Measurements from ENCODE around the gene SYNM. TPM values are rescaled to one million over a fixed set of nuclear protein-coding genes. Genes with fewer than 3 reads are reported as not detected.

Gene SYNM
- total RNA-seq, 1 experiment from 2014 or later: 7.3 TPM

DNA sequence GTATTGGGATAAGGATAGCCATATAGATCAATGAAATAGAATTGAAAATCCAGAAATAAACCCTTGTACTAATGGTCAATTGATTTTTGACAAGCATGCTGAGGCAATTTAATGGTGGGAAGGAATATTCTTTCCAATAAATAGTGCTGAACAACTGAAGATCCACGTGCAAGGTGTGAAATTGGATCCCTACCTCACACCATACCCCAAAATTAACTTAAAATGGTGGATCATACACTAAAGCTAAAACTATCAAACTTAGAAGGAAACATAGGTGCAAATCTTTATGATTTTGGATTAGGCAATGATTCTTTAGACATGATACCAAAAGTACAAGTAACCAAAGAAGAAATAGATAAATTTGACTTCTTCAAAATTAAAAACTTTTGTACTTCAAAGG is 22.1 kb upstream of the SYNM start:
- in situ Hi-C loops (cut with HindIII; ENCODE audit: low pct_unique_long_range_greater_than_20kb, low sequenced_read_pairs): no loop called here
- no peak for DNase-seq (ENCODE audit: low read depth)

DNA sequence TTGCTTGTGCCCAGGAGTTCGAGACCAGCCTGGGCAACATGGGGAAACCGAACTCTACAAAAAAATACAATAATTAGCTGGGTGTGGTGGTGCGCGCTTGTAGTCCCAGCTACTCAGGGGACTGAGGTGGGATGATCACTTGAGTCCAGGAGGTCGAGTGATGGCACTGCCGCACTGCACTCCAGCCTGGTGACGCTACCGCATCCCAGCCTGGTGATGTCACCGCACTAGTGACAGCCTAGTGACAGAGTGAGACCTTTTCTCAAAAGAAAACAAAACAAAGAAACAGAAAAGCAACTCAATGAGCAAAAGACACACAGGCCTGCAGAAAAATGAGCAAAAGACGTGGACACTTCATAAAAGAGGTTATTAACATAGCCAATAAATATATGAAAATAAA is 19.9 kb upstream of the SYNM start:
- in situ Hi-C loops (cut with HindIII; ENCODE audit: low pct_unique_long_range_greater_than_20kb, low sequenced_read_pairs): no loop called here
- no peak for DNase-seq (ENCODE audit: low read depth)

DNA sequence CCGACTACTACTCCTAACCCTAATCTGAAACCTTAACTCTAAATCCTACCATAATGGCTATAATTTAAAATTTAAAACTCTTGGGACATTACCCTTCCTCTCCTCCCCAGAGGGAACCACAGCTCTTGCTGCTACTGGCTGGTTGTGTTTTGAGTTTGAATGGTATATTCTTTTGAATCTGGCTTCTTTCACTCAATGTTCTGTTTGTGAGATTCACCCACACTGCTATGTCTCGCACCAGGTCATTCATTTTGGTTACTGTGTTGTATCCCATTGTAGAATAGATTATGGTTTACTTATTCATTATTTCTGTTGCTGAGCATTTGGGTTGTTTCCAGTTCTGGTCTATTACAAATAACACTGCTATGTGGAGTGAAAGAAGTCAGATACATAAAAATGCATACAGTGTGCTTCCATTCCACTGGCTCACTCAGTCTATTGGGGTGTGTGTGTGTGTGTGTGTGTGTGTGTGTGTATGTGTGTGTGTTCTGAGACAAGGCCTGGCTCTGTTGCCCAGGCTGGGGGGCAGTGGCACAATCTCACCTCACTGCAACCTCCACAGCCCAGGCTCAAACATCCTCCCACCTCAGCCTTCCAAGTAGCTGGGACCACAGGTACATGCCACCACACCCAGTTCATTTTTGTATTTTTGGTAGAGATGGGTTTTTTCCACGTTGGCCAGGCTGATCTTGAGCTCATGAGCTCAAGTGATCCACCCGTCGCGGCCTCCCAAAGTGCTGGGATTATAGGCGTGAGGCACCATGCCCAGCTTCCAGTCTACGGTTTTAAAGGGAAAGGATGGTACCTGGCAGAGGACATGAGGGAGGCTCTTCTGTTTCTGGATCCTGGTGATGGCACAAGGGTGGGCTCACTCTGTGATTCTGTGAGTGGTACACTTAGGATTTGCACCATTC is 19.2 kb upstream of the SYNM start:
- DNase-seq (ENCODE audit: low read depth): no peak
- in situ Hi-C loops (cut with HindIII; ENCODE audit: low pct_unique_long_range_greater_than_20kb, low sequenced_read_pairs): no loop called here

DNA sequence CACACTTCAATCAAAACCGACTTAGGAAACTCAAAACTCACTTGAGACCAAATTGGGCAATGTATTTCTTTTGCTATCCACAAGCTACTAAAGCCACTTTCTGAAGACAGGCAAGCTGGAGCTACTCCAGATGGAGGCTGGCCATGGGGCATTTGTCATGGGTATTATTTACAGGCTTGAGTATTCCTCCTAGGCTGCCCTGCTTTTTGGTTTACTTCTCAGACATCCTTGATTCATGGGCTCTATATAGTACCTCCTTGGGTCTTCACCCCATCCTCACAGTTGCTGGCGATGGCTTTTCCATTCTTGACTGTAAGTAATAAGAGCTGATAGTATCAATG is 18.6 kb upstream of the SYNM start:
- DNase-seq (ENCODE audit: low read depth): no peak
- in situ Hi-C loops (cut with HindIII; ENCODE audit: low pct_unique_long_range_greater_than_20kb, low sequenced_read_pairs): no loop called here

DNA sequence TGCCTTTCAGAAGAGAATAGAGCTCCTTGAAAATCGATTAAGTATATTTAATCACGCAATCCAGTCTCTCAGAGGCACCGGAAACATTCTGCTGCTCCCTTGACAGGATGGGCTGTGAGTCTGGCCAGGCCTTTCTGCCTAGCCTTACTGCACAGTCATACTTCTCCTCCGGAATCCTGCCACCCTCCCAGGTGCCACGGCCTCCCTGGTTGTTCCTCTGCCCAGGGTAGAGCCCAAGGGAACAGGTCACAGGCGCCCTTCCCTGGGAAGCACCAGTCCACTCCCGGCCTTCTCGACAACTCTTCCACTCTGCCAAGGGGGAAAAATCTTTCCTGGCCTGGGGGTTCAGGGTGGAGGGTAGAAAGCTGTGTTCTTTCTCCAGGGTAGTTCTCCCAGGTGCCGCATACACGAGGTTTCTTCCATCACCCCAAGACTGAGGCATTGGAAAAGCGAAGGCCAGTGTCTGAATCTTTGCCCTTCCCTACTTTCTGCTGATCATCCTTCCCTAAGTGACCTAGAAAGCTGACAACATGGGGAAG is 17.4 kb upstream of the SYNM start:
- in situ Hi-C loops (cut with HindIII; ENCODE audit: low pct_unique_long_range_greater_than_20kb, low sequenced_read_pairs): no loop called here
- no peak for DNase-seq (ENCODE audit: low read depth)

DNA sequence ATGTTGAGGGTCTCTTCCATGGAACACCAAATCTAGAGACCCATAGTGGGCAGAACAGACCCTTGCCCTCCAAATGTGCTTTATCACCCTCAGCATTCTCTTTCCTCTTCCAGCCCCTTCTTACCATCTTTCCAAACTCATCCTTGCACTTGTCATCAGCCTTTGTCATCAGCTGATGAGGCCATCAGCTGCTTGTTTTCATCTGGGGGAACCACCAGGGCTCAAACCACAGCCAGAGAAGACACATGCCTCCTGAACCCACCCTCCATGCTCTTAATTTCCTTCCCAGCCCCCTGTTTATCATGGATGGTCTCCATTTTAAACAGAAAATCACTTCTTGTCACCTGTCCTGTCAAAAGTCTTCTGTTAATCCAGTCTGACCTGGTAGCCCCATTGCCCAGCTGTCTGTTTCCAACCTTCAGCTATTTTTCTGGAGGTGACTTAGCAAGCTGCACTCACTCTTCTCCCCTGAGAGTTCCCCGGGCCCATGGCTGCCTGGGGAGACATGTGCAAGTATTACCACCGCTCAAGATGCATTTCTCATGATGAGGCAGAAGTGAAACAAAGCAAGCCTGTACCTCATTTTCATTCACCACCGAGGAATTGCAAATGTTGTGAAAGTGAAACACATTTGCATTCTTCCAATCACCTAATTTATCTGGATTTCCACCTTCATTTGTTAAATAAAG is 14.7 kb upstream of the SYNM start:
- in situ Hi-C loops (cut with HindIII; ENCODE audit: low pct_unique_long_range_greater_than_20kb, low sequenced_read_pairs): no loop called here
- no peak for DNase-seq (ENCODE audit: low read depth)

DNA sequence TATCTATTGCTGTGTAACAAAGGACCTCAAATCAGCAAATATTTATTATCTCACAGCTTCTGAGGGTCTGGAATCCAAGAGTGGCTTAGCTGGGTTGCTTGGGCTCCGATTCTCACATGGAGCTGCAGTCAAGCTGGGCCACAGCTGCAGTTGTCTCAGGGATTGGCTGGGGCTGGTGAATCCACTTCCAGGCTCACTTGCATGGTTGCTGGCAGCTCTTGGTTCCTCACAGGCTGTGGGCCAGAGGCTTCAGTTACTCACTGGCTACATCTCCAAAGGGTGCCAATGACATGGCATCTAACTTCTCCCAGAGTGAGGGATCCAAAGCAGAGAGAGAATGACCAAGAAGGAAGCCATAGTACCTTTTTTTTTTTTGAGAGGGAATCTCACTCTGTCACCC is 13.9 kb upstream of the SYNM start:
- DNase-seq (ENCODE audit: low read depth): no peak
- in situ Hi-C loops (cut with HindIII; ENCODE audit: low pct_unique_long_range_greater_than_20kb, low sequenced_read_pairs): no loop called here

DNA sequence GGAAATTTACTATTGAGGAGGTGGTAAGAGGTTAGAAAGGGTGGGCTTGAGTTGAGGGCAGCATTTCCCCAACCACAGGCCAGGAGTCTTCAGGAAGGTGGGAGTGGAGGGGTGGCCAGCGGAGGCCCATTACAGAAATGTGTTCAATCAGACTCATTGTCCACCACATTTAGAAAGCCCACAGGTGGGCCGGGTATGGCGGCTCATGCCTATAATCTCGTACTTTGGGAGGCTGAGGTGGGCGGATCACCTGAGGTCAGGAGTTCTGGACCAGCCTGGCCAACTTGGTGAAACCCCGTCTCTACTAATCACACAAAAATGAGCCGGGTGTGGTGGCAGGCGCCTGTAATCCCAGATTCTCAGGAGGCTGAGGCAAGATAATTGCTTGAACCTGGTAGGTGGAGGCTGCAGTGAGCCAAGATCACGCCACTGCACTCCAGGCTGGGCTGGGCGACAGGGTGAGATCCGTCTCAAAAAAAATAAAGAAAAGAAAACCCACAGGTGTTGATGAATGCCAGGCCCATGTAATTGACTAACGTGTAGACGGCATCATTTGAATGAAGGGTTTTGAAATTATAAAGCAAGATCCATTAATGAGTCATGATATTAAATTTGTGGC is 12.2 kb upstream of the SYNM start:
- in situ Hi-C loops (cut with HindIII; ENCODE audit: low pct_unique_long_range_greater_than_20kb, low sequenced_read_pairs): no loop called here
- DNase-seq (ENCODE audit: low read depth): no peak

DNA sequence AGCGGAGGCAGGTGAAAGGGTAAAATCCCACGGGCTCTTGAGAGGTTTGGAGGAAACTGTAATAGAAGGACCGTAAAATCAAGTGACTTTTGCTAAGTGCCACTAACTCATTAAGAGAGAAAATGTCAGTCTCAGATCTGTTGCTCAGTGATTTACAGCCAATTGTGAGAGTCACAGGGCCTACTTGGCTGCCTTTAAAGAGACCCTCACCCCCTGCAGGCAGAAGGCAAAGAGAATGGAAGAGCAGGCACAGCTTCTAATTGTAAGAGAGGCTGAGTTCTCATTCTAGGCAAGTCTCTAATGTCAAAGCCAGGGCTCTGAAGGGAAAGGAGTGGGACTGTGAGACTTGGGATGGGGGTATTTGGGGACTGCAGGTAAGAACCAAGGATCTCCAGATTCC is 9.3 kb upstream of the SYNM start:
- no peak for DNase-seq (ENCODE audit: low read depth)
- in situ Hi-C loops (cut with HindIII; ENCODE audit: low pct_unique_long_range_greater_than_20kb, low sequenced_read_pairs): no loop called here

DNA sequence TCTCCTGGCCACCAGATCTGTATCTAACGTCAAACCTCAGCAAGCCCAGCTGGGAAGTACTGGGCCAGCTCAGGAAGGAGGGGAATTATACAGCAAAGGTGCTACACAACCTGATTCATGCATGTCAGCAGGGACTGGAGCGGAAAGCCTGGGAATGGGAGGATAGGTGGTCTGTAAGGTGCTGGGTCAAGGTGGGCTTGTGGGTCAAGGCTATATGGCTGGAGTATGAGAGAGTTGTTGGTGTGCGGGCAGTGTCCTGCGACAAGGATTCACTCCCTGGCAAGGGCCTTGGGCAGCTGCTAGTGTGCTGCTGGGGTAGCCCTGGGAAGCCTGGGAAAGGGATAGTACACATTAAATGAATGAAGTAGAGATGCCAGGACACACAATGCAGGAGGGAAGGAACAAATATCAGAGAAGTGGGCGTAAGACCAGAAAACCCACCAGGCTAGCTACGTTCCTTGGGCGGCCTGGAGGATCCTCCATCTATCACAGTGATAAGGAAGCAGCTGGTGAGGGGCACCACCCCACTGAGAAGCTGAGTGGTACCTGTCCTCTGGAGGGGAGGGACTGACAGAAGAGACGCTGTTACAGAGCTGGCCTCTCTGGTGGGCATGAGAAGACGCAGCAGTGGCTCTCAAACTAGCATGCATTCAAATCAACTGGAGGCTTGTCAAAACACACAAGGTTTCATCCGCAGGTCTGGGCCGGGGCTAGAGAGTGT is 8.5 kb upstream of the SYNM start:
- no peak for DNase-seq (ENCODE audit: low read depth)
- in situ Hi-C loops (cut with HindIII; ENCODE audit: low pct_unique_long_range_greater_than_20kb, low sequenced_read_pairs): no loop called here

DNA sequence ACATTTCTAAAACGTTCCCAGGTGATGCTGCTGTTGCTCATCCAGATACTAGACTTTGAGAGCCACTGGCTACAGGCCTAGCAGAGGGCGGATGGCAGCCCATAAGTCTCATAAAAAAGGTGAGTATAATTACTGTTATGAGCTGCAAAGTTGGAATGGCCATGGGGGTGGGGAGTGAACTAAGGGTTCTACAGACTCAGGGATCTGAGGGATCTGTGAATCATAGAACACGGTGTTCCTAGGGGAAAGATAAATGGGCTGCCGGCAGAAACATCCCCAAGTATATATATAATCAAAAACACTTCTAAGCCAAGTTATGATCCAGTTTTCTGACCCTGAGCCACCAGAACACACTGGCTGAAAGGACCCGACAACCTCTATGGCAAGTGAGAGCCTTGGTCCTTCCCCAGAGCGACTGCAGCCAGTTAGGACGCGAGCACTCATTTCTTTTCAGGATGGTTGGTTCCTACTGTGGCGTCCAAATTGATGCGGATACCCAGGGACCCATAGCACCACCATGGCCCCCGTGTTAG is 7.9 kb upstream of the SYNM start:
- no peak for DNase-seq (ENCODE audit: low read depth)
- in situ Hi-C loops (cut with HindIII; ENCODE audit: low pct_unique_long_range_greater_than_20kb, low sequenced_read_pairs): no loop called here

DNA sequence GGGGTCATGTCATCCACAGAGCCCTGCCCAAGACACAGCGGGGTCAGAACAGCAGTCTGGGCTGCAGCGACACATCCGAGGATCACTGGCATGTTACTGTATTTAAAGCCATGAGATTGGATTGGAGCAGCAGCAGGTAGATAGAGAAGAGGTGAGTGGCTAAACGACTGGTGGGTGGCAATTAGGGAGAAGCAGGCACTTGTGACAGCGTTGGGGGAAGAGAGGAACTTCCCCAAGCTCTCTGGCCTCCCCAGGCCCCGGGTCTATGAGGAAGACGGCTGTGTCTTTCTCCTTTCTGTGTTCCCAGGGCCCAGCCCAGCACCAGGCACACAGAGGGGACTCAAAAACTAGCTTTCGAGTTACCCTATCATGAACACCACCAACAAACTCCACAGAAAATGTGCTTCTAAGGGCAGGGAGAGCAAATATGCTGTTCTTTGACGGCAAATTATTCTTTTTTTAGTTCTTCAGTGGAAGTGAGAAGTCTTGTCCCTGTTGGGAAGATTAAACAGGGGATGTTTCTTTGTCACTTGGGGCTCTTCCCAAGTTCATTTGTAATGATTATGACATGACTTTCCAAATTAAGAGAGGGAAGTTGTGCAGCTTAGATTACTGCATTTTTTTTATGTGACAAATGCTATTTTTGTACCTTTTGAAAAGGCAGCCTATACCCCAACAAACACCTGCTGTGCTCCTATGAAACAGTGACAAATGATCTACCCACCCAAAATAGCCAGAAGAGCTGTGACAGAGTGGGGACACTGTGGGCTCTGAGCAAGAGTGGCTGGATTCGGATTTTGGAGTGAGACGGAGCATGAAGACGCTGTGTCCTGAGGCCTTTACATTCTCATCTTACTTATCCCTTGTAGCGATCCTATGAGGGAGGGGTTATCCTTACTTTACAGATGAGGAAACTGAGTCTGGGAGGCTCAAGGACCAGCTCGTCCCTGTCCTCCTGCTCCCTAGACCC is 7.2 kb upstream of the SYNM start:
- in situ Hi-C loops (cut with HindIII; ENCODE audit: low pct_unique_long_range_greater_than_20kb, low sequenced_read_pairs): no loop called here
- no peak for DNase-seq (ENCODE audit: low read depth)

DNA sequence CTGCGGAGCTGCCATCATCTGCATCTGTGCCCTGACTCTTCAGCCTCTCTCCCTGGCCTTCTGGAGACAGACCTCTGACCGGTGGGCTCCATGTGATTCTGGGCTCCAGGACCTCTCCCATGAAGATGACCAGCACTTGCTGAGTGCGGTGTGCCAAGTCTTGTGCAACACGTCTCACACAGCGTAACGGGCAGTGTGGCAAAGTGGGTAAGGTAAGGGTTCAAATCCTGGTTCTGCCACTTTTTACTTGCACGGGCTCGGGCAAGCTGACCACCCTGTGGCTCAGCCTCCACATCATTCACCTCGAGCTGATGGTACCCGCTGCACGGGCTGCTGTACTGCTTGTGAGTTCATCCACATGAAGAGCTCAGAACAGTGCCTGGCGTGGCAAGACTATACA is 6.5 kb upstream of the SYNM start:
- in situ Hi-C loops (cut with HindIII; ENCODE audit: low pct_unique_long_range_greater_than_20kb, low sequenced_read_pairs): no loop called here
- no peak for DNase-seq (ENCODE audit: low read depth)

DNA sequence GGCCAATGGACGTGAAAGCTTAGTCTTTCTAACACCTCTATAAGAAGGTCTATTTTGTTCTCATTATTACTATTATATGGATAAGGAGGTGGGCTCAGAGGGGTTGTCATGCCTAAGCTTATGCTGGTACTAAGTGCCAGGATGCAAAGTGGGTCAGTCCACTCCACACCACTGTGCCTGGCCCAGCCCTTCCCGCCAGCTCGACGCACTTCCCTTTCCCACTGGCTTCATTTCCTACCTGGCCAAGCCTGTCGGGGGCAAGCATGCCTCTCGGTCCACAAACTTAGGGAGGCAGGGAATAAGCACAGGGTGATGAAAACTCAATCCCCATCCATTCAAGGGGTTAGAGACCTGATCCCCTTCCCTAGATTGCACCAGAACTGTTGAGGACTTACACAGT is 5.9 kb upstream of the SYNM start:
- in situ Hi-C loops (cut with HindIII; ENCODE audit: low pct_unique_long_range_greater_than_20kb, low sequenced_read_pairs): no loop called here
- no peak for DNase-seq (ENCODE audit: low read depth)

DNA sequence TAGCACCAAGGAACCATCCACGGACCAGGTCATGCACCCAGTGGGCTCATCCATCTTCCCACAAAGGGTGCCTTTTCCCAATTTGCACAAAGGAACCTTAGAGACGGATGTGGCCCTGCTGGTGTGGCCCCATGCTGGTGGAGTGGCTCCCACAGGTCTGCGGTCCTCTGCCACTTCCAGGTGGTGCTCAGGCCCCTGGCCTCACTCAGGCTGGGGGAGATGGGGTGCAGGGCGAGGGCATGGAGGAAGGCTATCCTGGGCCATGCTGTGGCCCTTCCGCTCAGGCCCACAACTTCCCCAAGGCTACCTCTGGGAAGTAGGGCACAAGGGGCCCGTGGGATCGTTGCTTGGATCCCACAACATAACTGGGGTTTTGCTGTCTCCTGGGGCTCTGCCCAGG is 5.2 kb upstream of the SYNM start:
- DNase-seq (ENCODE audit: low read depth): no peak
- in situ Hi-C loops (cut with HindIII; ENCODE audit: low pct_unique_long_range_greater_than_20kb, low sequenced_read_pairs): no loop called here

DNA sequence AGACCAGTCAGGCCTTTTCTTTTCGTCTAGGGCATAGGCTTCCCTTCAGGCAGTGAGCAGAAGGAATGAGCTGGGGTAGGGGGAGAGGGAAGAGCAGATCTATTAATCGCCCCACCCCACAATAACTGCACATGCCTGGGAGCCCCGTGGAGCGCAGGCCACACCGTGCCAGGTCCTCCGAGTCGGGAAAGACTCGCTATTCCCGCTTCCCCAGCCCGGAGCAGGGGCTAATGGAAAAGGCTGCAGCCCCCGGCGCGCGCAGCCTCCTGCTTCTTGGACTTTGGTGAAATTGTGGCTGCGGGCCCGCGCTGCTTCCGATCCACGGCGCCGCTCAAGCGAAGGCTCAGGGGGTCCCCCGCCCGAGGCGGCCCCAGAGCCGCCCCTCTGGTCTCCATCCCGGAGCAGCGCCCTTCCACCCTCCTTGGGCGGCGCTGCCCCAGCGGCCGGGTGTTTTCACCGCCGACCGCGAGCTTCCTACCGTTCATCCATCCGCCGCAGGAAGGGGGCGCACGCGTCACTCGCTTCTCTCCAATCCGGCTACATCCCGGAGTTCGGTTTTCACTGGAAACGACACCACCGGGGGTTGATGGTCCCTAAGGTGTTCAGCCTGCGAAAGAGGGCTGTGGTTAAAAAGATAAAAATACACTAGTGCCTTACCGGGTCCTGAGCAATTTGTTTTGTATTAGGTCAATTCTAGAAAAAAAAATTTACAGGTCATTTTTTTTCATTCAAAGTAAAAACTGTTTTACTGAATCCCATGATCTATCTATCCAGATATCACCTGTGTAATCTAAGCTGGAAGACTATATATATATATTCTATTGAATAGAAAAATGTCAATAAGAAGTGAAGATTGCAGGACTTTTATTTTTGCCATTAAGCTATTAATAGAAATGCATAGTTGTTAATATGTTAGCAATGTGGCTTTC is 4.4 kb upstream of the SYNM start:
- in situ Hi-C loops (cut with HindIII; ENCODE audit: low pct_unique_long_range_greater_than_20kb, low sequenced_read_pairs): no loop called here
- peak; percentile 61 for DNase-seq (ENCODE audit: low read depth)
